CD4-positive, alpha-beta T cell treated with Interleukin-10 for 1 hour (primary cell): ENCODE data around the gene CARMIL1.
"Not testable (repeated sequence)": the region's sequence is repeated elsewhere in the genome, so short reads cannot be mapped to it uniquely, and the experiment has no call there.

ENCODE experiments used
- DNase-seq: peaks from one replicate; pipeline ENCODE4 v3.0.0-alpha.2; 2020

CARMIL1 gene

DNA sequence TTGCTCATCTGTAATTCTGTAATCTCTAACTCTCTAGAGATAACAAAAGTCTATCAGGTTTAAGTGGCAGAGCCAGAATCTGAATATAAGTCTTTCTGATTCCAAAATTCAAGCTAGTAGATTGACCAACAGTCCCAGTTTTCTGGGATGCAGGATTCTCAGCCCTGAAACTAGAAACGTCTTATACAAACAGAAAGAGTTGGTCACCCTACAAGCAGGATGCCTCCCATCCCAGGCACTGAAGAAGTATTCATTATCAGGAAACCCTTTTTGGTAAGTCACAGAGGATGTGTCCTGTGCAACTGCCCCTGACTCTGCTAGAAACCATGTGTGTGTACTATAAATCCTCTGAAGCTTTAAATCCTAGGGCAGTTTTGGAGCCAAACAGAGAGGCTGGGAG, 135.0 kb downstream of the CARMIL1 start:
- no peak for DNase-seq

DNA sequence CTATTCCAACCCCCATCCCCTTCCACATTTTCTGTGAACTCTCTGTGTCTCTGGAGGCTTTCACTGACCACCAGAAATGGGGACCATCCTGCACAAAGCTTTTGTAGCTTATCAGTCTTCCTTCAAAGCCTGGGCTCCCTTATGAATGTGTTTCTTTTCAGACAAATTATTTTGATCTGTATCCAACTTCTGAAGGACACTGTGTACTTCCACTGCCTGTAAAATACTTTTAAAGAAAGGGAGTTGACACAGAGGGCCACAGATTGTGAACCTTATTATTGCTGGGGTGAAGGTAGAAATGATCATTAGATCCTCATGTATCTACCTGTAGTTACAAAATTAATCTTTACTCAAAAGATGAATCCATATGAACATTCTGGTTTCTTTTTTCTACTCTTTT, 135.6 kb downstream of the CARMIL1 start:
- no peak for DNase-seq

DNA sequence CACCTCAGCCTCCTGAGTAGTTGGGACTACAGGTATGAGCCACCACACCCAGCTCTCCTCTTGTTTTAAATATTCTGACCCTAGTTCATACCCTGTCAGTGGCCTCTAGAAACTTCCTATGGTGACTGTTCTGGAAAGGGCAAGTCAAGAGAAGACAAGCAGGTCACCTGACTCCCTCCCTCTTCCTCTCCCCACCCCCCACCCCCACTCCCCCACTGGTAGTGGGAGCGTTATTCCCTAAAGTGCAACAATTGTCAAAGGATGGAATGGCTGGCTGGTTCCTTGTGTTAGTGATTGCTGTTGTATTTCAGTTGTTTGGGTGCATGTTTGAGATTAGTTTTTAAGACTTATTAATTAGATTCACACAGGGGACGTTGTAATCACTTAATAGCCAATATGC, 136.1 kb downstream of the CARMIL1 start:
- DNase-seq: no peak

DNA sequence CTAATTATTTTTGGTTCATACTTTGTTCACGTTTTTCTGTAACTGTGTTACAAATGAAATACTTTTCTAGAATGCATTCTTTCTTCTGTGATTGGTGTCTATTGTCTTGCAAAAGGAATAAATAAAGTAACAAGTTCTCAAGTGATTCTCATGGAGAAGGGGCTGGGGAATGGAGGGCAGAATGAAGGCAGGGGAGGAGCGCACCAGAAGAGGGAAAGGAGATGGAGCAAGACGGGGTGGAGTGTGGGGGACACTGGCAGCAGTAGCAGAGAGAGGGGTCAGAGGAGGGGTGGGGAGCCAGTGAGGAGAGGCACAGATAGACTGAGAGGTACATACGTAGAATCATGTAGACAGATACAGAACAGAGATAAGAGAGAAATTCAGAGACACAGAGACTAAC, 136.5 kb downstream of the CARMIL1 start:
- DNase-seq: no peak

DNA sequence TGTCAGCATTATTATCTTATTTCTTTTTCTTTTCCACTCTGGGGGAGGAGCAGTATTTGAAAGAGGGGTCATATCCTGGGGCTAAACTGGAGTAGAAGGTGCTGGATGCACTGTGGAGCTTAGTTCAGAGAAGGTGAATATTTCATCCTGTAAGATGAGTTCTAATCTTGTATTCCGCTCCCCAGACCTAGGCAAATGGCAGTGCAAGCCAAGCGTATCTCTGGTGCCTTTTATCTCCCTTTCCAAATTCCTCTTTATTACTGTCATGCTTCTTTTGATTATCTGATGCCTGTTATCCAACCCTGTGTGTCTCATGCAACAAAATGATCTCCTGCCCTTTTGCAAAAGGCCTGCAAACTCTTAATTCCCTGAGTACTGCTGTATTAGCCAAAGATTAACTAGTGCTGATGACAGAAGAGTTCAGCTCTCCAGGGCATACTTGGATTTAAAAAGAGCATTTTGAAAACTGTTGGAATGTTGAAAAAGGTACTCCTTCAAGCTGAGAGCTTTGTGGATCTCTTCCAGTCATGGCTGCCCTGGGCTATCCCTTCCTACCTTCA, 138.0 kb downstream of the CARMIL1 start:
- DNase-seq: no peak

DNA sequence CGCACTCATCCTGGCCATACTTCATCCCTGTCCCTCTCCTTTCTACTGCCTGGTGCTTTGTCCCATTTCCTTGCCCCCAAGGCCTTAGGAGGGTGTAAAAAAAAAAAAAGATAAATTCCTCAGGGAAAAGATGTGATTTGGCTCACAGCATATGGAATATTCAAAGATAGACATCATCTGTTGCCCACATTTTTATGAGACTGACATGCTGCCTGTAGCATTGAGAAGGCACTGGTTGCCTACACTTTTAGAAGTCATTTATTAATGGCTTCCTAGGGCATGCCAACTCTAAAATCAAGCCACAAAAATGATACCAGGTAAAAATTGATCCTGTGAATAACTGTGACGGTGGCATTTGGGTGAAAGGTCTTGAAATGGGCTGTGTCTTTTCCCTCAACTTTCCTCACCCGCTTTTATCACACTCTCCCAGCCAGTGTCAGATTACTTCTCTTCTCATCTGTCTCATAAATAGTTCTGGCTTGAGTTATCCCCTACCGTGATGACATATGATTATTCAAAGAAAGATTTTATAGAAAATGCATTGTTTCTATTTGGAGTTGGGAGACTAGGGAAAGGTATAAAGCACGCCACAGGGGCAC, 139.4 kb downstream of the CARMIL1 start:
- no peak for DNase-seq

DNA sequence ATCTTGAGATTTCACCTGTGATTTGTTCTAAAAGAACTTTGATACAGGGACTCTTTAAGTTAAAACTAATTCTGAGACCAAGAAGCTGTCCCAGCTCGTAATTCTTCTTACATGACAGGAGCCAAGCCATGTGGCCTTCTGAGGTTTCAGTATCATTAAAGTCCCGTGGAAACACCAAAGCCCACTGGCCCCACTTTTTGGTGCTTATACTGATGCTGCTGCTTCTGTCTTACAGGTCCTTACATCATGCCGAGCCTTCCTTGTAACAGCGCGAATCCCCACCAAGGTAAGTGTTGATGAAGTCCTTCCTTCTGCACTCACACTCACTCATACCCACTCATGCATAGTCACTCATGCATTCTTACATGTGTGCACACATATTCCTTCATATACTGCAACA, 140.7 kb downstream of the CARMIL1 start:
- DNase-seq: no peak

DNA sequence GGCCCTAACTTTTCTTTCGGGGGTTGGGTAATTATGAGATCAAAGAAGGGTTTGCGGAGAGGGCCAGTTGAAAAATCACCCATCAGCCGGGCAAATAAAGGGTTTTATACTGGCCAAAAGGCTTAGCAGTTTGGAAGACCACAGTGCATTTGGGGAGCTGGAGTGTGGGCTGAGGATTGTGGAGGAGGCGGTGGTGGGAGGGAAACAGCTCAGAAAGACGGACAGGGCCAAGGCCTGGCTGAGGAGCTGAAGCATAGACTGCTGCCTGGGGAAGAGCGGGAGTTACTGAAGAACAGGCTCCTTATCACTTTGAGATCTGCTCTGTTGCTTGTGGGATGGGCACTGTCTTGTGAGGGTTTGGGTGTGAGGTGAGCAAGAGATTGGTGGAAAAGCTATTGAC, 144.2 kb downstream of the CARMIL1 start:
- DNase-seq: no peak

DNA sequence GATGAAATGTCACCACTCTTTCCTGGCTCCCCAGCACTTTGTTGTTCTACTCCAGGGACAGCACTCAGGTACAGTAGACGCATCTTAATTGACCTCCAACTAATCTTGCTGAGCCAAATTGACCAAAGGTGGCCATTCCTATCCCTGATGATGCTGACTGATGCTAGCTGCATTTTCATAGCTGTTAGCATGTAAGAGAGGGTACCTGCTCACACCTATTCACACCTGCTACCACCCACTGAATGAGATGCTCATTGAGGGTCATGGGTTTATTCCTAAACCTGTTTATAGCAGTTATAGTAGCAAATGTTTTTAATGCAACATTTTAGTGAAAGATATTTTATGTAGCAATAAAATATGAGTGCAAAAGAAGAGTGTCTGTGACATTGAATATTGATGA, 145.1 kb downstream of the CARMIL1 start:
- no peak for DNase-seq

DNA sequence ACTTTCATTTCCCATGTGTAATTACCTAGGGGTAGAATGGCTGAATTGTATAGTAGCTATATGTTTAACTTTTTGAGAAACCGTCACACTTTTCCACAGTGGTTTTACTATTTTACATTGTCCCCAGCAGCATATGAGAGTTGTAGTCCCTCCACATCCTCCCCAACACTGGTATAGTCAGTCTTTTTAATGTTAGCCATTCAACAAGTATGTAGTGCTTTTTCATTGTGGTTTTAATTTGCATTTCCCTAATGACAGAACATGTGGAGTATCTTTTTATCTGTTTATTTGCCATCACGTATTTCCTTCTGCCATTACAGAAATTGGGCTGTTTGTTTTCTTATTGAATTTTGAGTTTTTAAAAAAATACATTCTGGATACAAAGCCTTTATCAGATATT, 148.4 kb downstream of the CARMIL1 start:
- DNase-seq: no peak

DNA sequence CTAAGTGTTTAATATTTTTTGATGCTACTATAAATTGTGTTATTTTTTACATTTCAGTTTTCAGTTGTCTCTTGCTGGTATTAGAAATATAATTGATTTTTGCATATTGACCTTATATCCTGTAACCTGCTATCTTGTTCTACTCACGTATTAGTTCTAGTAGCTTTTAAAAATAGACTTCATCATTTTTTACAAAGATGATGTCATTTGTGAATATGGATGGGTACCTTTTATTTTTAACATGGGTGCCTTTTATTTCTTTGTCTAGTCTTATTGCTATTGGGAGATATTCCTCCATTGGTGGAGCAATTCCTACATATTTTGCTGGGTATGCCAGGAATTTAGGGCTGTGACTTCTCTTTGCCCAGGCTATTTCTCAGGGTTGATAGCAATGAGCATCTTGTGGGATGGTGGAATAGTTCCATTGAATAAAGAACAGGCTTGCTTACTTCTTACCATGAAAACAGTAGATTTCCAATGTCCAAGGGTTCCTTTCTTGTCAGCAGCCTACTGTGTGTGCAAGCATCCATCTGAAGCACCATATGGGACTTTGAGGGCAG, 149.7 kb downstream of the CARMIL1 start:
- no peak for DNase-seq

DNA sequence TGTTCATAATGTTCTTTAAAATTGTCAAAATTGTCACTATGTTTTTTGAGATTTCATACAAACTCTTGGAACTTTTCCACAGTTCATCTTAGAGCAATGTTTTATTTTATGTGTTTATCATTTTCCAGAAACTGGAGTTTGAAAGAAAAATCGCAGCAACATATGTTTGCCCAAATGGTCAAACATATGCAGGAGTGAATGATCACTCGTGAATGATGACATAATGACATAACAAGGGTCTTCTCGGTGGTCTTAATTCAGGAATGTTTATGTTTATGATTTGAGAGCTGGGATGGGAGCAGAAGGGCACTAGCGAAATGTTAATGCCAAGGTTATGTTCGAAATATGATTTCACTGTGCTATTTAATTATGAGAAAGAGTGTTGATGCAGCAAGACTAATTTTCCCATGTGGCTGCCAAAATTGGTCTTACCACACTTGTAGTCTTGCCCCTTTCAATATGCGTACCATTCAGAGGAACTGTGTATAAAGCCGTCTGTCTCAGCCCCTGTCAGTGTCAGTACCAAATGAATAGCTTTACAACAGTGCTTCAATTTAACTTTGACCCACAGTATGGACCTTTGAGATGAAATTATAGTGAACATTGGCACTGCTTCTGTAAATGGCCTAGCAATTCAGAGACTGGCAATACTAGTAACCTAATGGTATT, 152.3 kb downstream of the CARMIL1 start:
- no peak for DNase-seq

DNA sequence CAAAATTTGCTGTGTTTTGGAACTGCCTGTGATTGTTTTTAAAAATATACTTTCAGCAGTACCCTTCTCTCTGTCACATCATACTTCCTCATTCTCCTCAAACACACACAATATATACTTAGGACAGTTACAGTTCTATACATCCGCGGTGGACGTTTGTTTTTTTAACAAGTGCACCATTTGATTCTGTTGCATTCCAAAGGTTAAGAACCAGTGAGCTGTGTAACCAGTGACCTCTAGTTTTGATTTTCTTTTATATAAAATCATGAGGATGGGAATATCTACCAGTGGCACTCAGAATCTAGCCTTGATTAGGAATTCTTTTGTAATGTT, 152.8 kb downstream of the CARMIL1 start:
- no peak for DNase-seq

DNA sequence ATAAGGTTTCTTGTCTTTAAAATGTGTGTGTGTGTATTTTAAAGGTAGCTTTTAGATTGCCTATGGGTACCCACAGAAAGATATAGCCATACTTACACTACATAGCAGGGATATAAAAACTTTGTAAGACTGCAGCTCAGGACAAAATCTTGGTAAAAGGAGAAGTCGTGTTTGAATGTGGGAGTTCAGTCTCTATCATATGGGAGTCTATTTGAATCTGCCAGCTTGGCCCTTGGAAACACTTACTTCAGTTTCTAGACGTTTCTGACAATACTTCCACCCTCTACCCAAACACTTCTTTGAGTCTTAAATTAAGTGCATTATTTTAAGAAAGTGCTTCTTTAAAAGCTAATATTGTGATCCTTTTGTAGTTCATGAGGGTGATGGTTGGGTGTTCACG, 155.7 kb downstream of the CARMIL1 start:
- no peak for DNase-seq

DNA sequence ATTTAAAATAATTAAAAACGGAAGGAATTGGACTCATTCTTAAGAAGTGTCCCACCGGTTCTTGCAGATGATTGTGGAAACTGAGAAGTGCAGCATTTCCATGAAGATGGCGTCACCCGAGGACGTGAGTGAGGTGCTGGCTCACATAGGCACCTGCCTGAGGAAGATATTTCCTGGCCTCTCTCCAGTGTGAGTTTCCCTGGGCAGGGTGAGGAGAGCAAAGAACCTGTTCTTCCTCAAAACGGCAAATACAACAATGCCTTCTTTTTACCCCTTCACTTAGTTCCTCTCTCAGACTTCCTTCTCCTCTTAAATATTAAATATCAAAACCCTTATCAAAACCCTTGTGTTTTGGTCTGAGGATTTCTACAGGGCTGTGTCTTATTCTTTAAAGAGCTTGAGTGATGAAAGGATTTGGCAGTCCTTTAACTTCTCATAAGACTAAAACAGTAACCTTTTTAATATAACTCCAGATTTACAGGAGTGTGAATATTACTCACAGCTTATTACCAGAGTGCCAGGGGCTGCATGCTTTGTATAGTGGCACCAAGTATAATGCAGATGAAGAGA, 156.3 kb downstream of the CARMIL1 start:
- no peak for DNase-seq

DNA sequence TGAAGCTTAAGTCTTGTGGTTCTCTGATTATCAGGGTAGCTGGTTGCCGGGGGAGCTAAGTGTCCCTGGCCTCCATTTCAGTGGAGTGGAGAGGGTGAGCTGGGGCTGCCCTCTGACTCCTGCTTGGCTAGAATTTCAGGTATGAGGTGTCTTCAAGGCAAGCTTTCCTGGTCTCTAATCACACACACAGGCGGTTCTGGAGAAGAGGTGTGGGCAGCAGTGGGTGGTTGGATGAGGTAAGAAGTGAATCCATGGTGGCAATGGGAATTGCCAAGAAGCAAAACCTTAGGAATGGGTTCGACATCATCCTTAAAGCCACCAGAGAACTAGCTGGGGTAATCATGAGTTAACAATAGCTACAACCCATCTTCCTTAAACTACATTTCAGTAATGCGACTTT, 157.6 kb downstream of the CARMIL1 start:
- DNase-seq: no peak

DNA sequence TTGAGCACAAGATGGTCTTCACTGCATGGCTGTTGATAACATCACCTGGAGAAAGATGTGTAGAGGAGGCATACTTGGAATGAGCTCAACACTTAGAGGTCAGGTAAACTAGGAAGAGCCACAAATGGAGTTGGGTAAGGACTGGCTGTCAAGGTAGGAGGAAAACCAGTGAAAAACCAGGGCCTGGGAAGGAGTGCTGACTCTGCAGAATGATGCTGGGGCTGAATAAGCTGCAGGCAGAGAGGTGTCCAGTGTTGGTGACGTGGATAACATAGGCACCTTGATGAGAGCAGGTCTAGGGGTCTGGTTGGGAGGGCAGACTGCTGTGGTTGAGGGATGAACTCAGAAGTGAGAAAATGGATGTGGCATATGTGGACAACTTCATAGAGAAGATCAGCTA, 160.2 kb downstream of the CARMIL1 start:
- no peak for DNase-seq

DNA sequence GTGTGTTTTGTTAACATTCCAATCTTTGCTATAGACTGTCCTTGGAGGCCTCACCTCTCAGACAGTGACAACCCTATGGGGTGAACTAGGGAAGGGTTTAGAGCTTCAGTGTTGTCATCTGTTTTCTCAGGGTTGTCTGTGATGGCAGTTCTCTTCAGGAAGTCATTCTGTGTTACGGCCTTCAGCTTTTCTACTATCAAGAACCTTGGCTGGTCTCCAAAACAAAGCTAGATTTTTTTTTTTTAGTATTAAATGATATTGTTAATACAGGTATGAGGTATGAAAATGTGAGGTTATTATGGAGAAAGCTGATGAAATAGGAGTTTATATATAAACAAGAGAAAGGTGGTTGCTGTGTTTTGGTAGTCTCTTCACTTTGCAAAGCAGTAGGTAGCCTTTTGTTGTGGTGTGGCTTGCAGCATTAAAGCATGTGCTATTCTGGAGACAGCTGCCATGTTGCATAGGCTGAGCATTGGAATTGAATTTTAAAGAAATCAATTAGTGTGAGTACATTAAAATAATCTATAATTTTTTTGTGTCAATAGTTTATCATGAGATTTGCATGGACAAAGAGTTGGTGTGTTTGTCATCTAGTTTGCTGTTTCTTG, 162.6 kb downstream of the CARMIL1 start:
- DNase-seq: peak; percentile 8

DNA sequence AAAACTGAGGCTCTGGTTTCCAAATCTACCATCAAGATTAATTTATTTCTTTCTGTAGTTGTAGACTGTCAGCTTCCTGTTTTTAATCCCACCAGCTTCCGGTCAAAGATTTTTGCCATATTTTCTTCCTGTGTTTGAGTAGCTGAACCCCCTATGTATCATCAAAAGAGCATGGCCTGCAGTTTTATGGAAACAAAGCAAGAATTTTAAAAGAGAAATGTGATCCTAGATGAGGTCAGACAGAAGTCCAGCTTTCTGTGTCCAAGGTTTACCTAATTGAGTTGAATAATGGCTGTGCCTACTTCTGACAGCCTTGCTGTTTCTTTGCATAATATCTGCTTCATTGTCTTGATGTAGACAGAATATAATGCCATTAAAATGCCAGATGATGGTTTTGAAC, 163.7 kb downstream of the CARMIL1 start:
- DNase-seq: no peak

DNA sequence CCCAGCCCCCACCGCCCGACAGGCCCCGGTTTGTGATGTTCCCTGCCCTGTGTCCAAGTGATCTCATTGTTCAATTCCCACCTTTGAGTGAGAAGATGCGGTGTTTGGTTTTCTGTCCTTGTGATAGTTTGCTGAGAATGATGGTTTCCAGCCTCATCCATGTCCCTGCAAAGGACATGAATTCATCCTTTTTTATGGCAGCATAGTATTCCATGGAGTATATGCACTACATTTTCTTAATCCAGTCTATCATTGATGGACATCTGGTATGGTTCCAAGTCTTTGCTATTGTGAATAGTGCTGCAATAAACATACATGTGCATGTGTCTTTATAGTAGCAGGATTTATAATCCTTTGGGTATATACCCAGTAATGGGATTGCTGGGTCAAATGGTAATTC, 165.3 kb downstream of the CARMIL1 start:
- not testable (repeated sequence) for DNase-seq

DNA sequence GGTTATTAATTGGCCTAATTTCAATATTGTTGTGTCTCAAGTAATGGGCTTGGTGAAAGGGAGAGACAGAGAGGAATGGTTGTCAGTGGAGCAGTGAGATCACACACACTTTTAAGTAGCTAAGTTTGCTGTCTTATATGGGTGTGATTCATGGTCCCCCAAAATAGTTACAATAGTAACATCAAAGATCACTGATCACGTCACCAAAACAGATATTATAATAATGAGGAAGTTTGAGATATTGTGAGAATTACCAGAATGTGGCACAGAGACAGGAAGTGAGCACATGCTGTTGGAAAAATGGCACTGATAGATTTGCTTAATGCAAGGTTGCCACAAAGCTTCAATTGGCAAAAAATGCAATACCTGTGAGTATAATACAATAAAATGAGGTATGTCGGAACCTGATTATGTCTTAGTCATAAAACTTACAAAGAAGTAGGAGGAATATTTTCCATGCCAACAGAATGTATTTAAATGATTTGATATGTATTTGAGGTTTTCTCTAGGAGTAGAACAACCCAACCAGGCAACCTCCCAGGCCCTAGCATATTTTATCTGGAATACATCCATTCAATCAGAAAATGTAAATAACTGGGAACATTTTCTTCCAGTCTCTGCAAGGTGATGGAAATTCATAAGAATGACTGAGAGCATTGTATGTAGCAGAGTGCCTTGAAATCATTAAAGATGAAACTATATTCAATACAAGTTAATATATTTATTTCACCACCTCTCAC, 167.8 kb downstream of the CARMIL1 start:
- no peak for DNase-seq

DNA sequence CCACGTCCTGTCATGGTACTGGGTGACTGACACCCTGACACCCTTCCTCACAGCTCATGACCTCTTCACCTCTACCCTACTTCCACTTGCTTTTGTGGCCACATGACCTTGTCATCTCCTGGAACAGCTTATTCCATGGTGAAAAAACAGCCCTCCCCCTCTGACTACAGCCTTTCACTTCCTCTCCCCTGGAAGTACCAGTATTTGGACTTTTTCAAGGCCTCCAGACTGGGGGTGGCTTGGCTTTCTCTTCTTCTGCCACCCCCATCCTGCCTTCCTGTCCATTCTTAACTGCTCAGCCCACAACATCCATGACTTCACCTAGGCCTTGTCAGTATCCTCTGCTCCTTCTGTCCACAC, 168.4 kb downstream of the CARMIL1 start:
- DNase-seq: peak; percentile 10

DNA sequence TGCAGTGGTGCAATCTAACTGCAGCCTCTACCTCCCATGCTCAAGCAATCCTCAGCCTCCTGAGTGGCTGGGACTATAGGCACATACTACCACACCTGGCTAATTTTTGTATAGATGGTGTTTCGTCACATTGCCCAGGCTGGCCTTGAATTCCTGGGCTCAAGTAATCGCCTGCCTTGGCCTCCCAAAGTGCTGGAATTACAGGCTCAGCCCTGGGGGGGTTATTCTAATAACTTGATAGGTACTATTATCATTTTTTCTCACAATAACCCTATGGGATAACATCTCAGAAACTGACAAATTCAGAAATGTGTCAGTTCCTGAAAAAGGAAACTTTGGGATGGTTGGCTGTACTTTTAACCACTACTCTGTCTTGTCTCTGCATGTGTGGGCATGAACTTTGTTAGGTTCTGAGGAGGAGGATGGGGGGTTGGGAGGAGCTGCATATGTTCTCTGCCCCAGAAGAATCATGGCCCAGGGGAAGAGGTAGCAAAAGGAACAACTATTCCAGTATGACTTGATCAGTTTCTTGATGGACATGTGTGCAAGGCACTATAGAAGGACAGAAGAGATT, 169.9 kb downstream of the CARMIL1 start:
- no peak for DNase-seq
